Tibial artery (tissue), 4 donors: ENCODE results near the gene TPD52L2.

Experiments used
- DNase-seq, 2 donors: peaks; one replicate each; pipeline ENCODE4 v3.0.0-alpha.2; 2019
- H3K27ac ChIP-seq, 2 donors: fragments of 200-600 bp; sonication (generic) in 1 of 2; 1 replicate in 1 of 2; 2 replicates in 1 of 2; pipeline ENCODE4 v1.5.1; 2018 to 2019; ENCODE audit warnings: mild to moderate bottlenecking in 1 of 2
- H3K27me3 ChIP-seq, 2 donors: fragments of 200-600 bp; sonication (generic) in 1 of 2; one replicate each; pipeline versions ENCODE4 v1.5.1 to v1.6.0; 2016 to 2019
- H3K36me3 ChIP-seq, 3 donors: fragments of 200-600 bp; sonication (generic) in 2 of 3; one replicate each; pipeline ENCODE4 v1.5.1; 2016 to 2019; ENCODE audit warnings: mild to moderate bottlenecking in 2 of 3
- H3K4me1 ChIP-seq, 4 donors: fragments of 200-600 bp; sonication (generic) in 2 of 4; 1 replicate in 3 of 4; 2 replicates in 1 of 4; pipeline ENCODE4 v1.5.1; 2016 to 2019
- H3K4me3 ChIP-seq, 2 donors: fragments of 200-600 bp; sonication (generic) in 1 of 2; 1 replicate in 1 of 2; 2 replicates in 1 of 2; pipeline ENCODE4 v1.5.1; 2018 to 2019; ENCODE audit warnings: mild to moderate bottlenecking in 2 of 2
- H3K9me3 ChIP-seq, 3 donors: fragments of 200-600 bp; sonication (generic) in 1 of 3; one replicate each; pipeline ENCODE4 v1.5.1; 2016 to 2019
- CTCF ChIP-seq, 2 experiments: fragments of 200-600 bp in 1 of 2; fragments of 450-650 bp in 1 of 2; IDR thresholded peaks; one replicate each; pipeline ENCODE4 v1.5.1; 2017 to 2019; ENCODE audit warnings: antibody characterized with exemption in 2 of 2, mild to moderate bottlenecking in 1 of 2, moderate library complexity in 1 of 2
- intact Hi-C: fragments of 100-400 bp; cut with DNase I; formaldehyde crosslinking; loops from one replicate; pipeline ENCODE4 v1.15.0; 2023; ENCODE audit warnings: low total_unique reads

Gene TPD52L2

GRCh38 chr20:63881451-63882226 is 16.6 kb downstream of the TPD52L2 start:
- H3K27me3 ChIP-seq, result no peaks in the 10 kb centered on the region
- intact Hi-C loops, result no loop called here
- H3K4me1 ChIP-seq, result no peaks in the 10 kb centered on the region
- H3K9me3 ChIP-seq, result no peaks in the 10 kb centered on the region
- H3K27ac ChIP-seq, result no peak overlapping the region
- no peak for DNase-seq
- peaks cover 18 to 92% (median 67%) of the 10 kb centered on the region in 3 donors for H3K36me3 ChIP-seq
- H3K4me3 ChIP-seq, result no peak overlapping the region
- TF ChIP-seq CTCF (IDR thresholded peaks at IDR 0.05), result no peak

GRCh38 chr20:63882257-63883200 is 17.5 kb downstream of the TPD52L2 start:
- H3K36me3 ChIP-seq, result peaks cover 9 to 92% (median 66%) of the 10 kb centered on the region in 3 donors
- no peak for TF ChIP-seq CTCF (IDR thresholded peaks at IDR 0.05)
- H3K27me3 ChIP-seq, result no peaks in the 10 kb centered on the region
- H3K4me1 ChIP-seq, result no peaks in the 10 kb centered on the region
- H3K4me3 ChIP-seq, result no peak overlapping the region
- intact Hi-C loops, result no loop called here
- no peaks in the 10 kb centered on the region for H3K9me3 ChIP-seq
- H3K27ac ChIP-seq, result no peak overlapping the region
- no peak for DNase-seq

GRCh38 chr20:63883201-63883593 is 18.1 kb downstream of the TPD52L2 start:
- H3K36me3 ChIP-seq, result peaks cover 13 to 92% (median 66%) of the 10 kb centered on the region in 3 donors
- H3K4me3 ChIP-seq, result no peak overlapping the region
- no peak for TF ChIP-seq CTCF (IDR thresholded peaks at IDR 0.05)
- no peaks in the 10 kb centered on the region for H3K27me3 ChIP-seq
- no peak overlapping the region for H3K27ac ChIP-seq
- intact Hi-C loops, result no loop called here
- no peaks in the 10 kb centered on the region for H3K4me1 ChIP-seq
- H3K9me3 ChIP-seq, result no peaks in the 10 kb centered on the region
- no peak for DNase-seq

- TF ChIP-seq CTCF (IDR thresholded peaks at IDR 0.05), result no peak
- H3K27me3 ChIP-seq, result no peaks in the 10 kb centered on the region
- H3K4me1 ChIP-seq, result no peaks in the 10 kb centered on the region
- no peaks in the 10 kb centered on the region for H3K9me3 ChIP-seq
- intact Hi-C loops, result no loop called here
- H3K4me3 ChIP-seq, result no peak overlapping the region
- H3K36me3 ChIP-seq, result peaks cover 15 to 94% (median 64%) of the 10 kb centered on the region in 3 donors
- no peak overlapping the region for H3K27ac ChIP-seq
- DNase-seq, result no peak
Measured at GRCh38 chr20:63884506-63885263, 19.6 kb downstream of the TPD52L2 start.

GRCh38 chr20:63885264-63886053 is 20.4 kb downstream of the TPD52L2 start:
- intact Hi-C loops, result no loop called here
- H3K27me3 ChIP-seq, result no peaks in the 10 kb centered on the region
- no peak for TF ChIP-seq CTCF (IDR thresholded peaks at IDR 0.05)
- no peak for DNase-seq
- no peak overlapping the region for H3K27ac ChIP-seq
- no peaks in the 10 kb centered on the region for H3K4me1 ChIP-seq
- H3K9me3 ChIP-seq, result no peaks in the 10 kb centered on the region
- H3K36me3 ChIP-seq, result peaks cover 23 to 100% (median 71%) of the 10 kb centered on the region in 3 donors
- H3K4me3 ChIP-seq, result no peak overlapping the region
